OCI-LY3 (cell line): ENCODE data around the gene RMDN3.

Source experiments
- EZH2phosphoT487 ChIP-seq: fragments of 200-600 bp; shearing (Covaris generic); IDR thresholded peaks from 2 replicates; pipeline ENCODE4 v1.6.1; 2018; ENCODE audit warnings: antibody characterized with exemption, mixed run types, low read depth
- TF ChIP-seq, protein P1 (sequence below): fragments of 200-600, 300-600 bp; sonication (generic); IDR thresholded peaks from 2 replicates; pipeline ENCODE4 v1.5.1; 2014; ENCODE audit warnings: antibody characterized with exemption, low read length, low read depth

DNA sequence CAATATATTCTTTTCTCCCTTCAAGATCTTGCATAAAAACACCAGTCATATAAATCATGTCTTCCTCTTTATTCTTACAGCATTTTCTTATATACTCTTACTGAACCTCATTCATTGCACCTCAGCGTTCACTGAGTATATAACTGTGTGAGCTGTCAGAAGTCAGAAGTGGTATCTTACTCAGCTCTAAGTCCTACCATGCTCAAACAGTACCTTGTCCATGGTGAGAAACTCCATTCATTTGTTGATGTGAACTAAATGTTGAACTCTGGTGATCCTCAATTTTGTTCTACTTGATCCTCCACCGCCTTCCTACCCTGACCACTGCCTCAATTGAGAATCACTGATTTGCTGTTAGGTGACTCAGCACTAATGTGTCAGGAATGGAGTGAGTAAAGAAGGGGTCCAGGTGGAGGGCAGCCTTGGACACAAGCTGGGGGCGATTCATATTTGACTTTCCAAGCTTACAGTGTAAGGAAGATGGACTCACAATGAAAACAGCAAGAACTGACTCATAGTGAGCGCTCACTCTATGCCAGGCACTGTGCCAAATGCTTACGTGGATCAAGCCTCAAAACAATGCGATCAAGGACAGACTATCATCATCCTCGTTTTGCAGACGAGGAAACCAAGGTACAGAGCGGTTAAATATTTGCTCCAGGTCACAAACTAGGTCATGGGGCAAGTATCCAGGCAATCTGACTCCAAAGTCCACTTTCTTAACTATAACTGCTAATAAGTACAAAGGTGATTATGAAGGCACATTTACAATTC is 38.3 kb upstream of the RMDN3 start:
- TF ChIP-seq, protein P1, sequence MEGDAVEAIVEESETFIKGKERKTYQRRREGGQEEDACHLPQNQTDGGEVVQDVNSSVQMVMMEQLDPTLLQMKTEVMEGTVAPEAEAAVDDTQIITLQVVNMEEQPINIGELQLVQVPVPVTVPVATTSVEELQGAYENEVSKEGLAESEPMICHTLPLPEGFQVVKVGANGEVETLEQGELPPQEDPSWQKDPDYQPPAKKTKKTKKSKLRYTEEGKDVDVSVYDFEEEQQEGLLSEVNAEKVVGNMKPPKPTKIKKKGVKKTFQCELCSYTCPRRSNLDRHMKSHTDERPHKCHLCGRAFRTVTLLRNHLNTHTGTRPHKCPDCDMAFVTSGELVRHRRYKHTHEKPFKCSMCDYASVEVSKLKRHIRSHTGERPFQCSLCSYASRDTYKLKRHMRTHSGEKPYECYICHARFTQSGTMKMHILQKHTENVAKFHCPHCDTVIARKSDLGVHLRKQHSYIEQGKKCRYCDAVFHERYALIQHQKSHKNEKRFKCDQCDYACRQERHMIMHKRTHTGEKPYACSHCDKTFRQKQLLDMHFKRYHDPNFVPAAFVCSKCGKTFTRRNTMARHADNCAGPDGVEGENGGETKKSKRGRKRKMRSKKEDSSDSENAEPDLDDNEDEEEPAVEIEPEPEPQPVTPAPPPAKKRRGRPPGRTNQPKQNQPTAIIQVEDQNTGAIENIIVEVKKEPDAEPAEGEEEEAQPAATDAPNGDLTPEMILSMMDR = no peak
- no peak for TF ChIP-seq EZH2phosphoT487
